ENCODE data around the gene RALY. TPM values are rescaled to one million over a fixed set of nuclear protein-coding genes. Genes with fewer than 3 reads are reported as not detected.

Gene RALY
- total and polyA plus RNA-seq, 10 of the 15 experiments (the other 5 are each of a cell fraction or from before 2014, with no cell fraction given) = 1.2 to 246 (median 137) TPM

DNA sequence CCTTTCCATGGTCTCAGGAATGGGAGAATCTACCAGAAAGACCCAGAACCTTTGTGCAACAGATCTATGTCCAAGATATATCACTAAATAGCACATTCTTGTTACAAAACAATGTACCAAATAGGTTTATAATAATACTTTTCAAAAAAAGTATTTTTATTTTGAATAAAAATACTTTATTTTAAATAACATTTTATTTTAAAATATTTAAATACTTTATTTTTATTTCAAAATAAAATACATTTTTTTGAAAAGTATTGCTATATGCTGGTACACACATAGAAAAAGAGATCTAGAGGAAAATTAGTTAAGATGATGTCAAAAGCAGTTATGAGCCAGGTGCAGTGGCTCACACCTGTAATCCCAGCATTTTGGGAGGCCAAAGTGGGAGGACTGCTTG lies 16.8 kb upstream of the RALY start:
- BruUV-seq (replicated peaks) = no TSS peak
- peaks cover 2% of the 10 kb centered on the region in 2 experiments; a peak in 2 of 4 replicates for H3K27me3 ChIP-seq (replicated peaks in 1 of 2; ENCODE audit: control insufficient read depth in 2 of 2, insufficient read depth in 2 of 2, low read length in 1 of 2)
- no peak overlapping the region for H2AFZ ChIP-seq (ENCODE audit: control insufficient read depth, low read depth, low read length)
- no peaks in the 10 kb centered on the region for H4K20me1 ChIP-seq (ENCODE audit: control insufficient read depth, insufficient read depth)
- no peak overlapping the region for H3K4me3 ChIP-seq
- no peak for TF ChIP-seq CBX5 (IDR thresholded peaks at IDR 0.05; ENCODE audit: low read depth)
- no peak for TF ChIP-seq ZNF24 (IDR thresholded peaks at IDR 0.05)
- TF ChIP-seq RELA (IDR thresholded peaks at IDR 0.05; ENCODE audit: borderline replicate concordance, partially characterized antibody) = no peak
- TF ChIP-seq STAT1 (conservative IDR thresholded peaks at IDR 0.05) = no peak
- no peak for TF ChIP-seq RB1 (IDR thresholded peaks at IDR 0.05; ENCODE audit: borderline replicate concordance)
- no peak for TF ChIP-seq RBBP5 (conservative IDR thresholded peaks at IDR 0.05)
- no peak for TF ChIP-seq ZSCAN29 (IDR thresholded peaks at IDR 0.05)
- TF ChIP-seq FOXK2 (IDR thresholded peaks at IDR 0.05) = no peak
- no peak for TF ChIP-seq HCFC1 (IDR thresholded peaks at IDR 0.05; ENCODE audit: low read length)
- no peak for TF ChIP-seq RAD21 (IDR thresholded peaks at IDR 0.05; ENCODE audit: insufficient read depth, low read depth, low read length)
- no peak for TF ChIP-seq MYB (IDR thresholded peaks at IDR 0.05; ENCODE audit: borderline replicate concordance, low read depth, low read length)
- TF ChIP-seq, protein P1, sequence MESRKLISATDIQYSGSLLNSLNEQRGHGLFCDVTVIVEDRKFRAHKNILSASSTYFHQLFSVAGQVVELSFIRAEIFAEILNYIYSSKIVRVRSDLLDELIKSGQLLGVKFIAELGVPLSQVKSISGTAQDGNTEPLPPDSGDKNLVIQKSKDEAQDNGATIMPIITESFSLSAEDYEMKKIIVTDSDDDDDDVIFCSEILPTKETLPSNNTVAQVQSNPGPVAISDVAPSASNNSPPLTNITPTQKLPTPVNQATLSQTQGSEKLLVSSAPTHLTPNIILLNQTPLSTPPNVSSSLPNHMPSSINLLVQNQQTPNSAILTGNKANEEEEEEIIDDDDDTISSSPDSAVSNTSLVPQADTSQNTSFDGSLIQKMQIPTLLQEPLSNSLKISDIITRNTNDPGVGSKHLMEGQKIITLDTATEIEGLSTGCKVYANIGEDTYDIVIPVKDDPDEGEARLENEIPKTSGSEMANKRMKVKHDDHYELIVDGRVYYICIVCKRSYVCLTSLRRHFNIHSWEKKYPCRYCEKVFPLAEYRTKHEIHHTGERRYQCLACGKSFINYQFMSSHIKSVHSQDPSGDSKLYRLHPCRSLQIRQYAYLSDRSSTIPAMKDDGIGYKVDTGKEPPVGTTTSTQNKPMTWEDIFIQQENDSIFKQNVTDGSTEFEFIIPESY (IDR thresholded peaks at IDR 0.05) = no peak
- no peak for TF ChIP-seq MEF2B (IDR thresholded peaks at IDR 0.05; ENCODE audit: partially characterized antibody, poor library complexity, severe bottlenecking)
- TF ChIP-seq BACH1 (IDR thresholded peaks at IDR 0.05; ENCODE audit: borderline replicate concordance) = no peak
- no peak for TF ChIP-seq TBL1XR1 (IDR thresholded peaks at IDR 0.05; ENCODE audit: low read depth, low read length)
- TF ChIP-seq SRF (IDR thresholded peaks at IDR 0.05; ENCODE audit: low read depth in 2 of 2, low read length in 2 of 2) = no peak
- intact Hi-C loops (cut with micrococcal nuclease; ENCODE audit: unreplicated experiment) (no loop called here), in situ Hi-C loops (cut with MboI) (no loop called here)
- POLR2A ChIA-PET = no interaction called here
- H3K9me3 ChIP-seq (replicated peaks; ENCODE audit: control insufficient read depth, insufficient read depth, low read length) = no peaks in the 10 kb centered on the region
- CTCF ChIA-PET = no interaction called here
- no peaks in the 10 kb centered on the region for H3K36me3 ChIP-seq (ENCODE audit: control insufficient read depth in 2 of 2, insufficient read depth in 2 of 2, low read length in 1 of 2)
- no peak overlapping the region for H3K4me2 ChIP-seq (ENCODE audit: control insufficient read depth, insufficient read depth)
- SMC1A ChIA-PET (ENCODE audit: uncharacterized antibody, unreplicated experiment) = no interaction called here
- no peaks in the 10 kb centered on the region for H3K4me1 ChIP-seq (ENCODE audit: control insufficient read depth, insufficient read depth, low read length)
- DNase-seq (ENCODE audit: low read depth, low spot score) = no peak
- no peak overlapping the region for H3K27ac ChIP-seq (ENCODE audit: control insufficient read depth, insufficient read depth)
- no peaks in the 10 kb centered on the region for H3K79me2 ChIP-seq (ENCODE audit: control insufficient read depth, insufficient read depth, low read length)
- FAIRE-seq = no peak
- H3K9ac ChIP-seq (ENCODE audit: control insufficient read depth, insufficient read depth, low read length) = no peak overlapping the region
- RAD21 ChIA-PET (ENCODE audit: unreplicated experiment) = no interaction called here
- no peak for ATAC-seq

Data from GM12878 (cell line).